Esophagus squamous epithelium (tissue), 4 donors: Measurements from ENCODE around the gene ST7.

Experiments used
- POLR2A ChIP-seq, 4 donors: fragments of 450-650 bp; IDR thresholded peaks; one replicate each; pipeline ENCODE4 v1.6.1; 2017; ENCODE audit warnings: antibody characterized with exemption in 4 of 4, mild to moderate bottlenecking in 4 of 4, moderate library complexity in 3 of 4
- TF ChIP-seq, protein P1 (sequence below), 6 experiments: fragments of 450-650 bp in 4 of 6; fragments of 200-600 bp in 2 of 6; sonication (generic) in 2 of 6; IDR thresholded peaks; one replicate each; pipeline ENCODE4 v1.5.1; 2016 to 2019; ENCODE audit warnings: antibody characterized with exemption in 6 of 6, mild to moderate bottlenecking in 4 of 6, moderate library complexity in 4 of 6

DNA sequence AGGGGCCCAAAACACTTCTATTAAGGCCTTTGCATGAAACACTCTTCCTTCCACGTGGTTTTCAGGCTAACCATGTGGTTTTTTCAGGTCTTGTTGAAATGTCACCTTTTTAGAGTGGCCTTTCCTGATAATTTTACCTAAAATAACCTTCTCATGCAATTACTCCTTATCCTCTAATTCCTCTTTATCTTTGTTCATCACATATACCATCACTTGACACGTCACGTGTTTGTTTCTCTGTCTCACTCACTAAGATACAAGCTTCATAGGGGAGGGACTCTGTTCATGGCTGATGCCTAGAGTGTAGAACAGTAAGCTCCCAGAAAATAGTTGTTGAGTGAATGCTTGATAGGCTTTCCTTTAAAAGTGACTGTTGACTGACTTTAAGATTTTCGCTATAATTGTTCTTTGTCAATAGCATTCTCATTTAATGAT is 63.7 kb downstream of the ST7 start:
- TF ChIP-seq, protein P1, sequence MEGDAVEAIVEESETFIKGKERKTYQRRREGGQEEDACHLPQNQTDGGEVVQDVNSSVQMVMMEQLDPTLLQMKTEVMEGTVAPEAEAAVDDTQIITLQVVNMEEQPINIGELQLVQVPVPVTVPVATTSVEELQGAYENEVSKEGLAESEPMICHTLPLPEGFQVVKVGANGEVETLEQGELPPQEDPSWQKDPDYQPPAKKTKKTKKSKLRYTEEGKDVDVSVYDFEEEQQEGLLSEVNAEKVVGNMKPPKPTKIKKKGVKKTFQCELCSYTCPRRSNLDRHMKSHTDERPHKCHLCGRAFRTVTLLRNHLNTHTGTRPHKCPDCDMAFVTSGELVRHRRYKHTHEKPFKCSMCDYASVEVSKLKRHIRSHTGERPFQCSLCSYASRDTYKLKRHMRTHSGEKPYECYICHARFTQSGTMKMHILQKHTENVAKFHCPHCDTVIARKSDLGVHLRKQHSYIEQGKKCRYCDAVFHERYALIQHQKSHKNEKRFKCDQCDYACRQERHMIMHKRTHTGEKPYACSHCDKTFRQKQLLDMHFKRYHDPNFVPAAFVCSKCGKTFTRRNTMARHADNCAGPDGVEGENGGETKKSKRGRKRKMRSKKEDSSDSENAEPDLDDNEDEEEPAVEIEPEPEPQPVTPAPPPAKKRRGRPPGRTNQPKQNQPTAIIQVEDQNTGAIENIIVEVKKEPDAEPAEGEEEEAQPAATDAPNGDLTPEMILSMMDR (IDR thresholded peaks at IDR 0.05): no peak
- TF ChIP-seq POLR2A (IDR thresholded peaks at IDR 0.05): no peak
